Pancreas (tissue), 10 donors: ENCODE results near the gene MEF2C. TPM values are rescaled to one million over a fixed set of nuclear protein-coding genes. Genes with fewer than 3 reads are reported as not detected.

Experiments used
- ATAC-seq, 4 donors: fragments of 200-7000 bp; cut with Tn5 transposase; one replicate each; pipeline versions ENCODE4 v1.8.0 to v1.9.1; 2020; ENCODE audit warnings: mild to moderate bottlenecking in 4 of 4, moderate library complexity in 4 of 4
- DNase-seq, 6 donors: peaks; one replicate each; pipeline ENCODE4 v3.0.0-alpha.2; 2020
- FAIRE-seq: peaks from 2 replicates; lab custom pipeline; 2012; peaks lifted over from hg19 to GRCh38; lab: Jason Lieb, UNC
- H3K27ac ChIP-seq, 4 donors: fragments of 200-600 bp; sonication (generic); 1 replicate in 3 of 4; 2 replicates in 1 of 4; pipeline versions ENCODE4 v1.5.0 to v1.8.0; 2020
- H3K27me3 ChIP-seq, 4 donors: fragments of 200-600 bp; one replicate each; pipeline ENCODE4 v1.8.0; 2021
- H3K36me3 ChIP-seq, 3 donors: fragments of 200-600 bp; sonication (generic) in 1 of 3; one replicate each; pipeline versions ENCODE4 v1.5.0 to v1.8.0; 2020 to 2021
- H3K4me1 ChIP-seq, 3 donors: fragments of 200-600 bp; one replicate each; pipeline ENCODE4 v1.8.0; 2021
- H3K4me3 ChIP-seq, 4 donors: fragments of 200-600 bp; sonication (generic) in 2 of 4; one replicate each; pipeline versions ENCODE4 v1.5.0 to v1.8.0; 2020 to 2021
- H3K9me3 ChIP-seq, 4 donors: fragments of 200-600 bp; one replicate each; pipeline ENCODE4 v1.8.0; 2021
- WGBS, 2 donors: extraction: QIAGEN DNeasy Blood & Tissue Kit; methylation state at CpG; one replicate each; pipeline ENCODE4 v1.1.7; 2013; 5-methylcytosine and 5-hydroxymethylcytosine counted together
- intact Hi-C, 3 donors: fragments of 100-400 bp; cut with DNase I; formaldehyde crosslinking; loops; one replicate each; pipeline versions ENCODE4 v1.11.1 to v1.14.2; 2022
- polyA plus RNA-seq, 2 donors: library from polyadenylated mRNA; stranded (reverse); fragments of 200-250 nt; gene quantifications; one replicate each; pipeline ENCODE4 v1.2.3, GENCODE V29; 2013
- total RNA-seq, 6 donors: library from RNA; stranded (reverse); fragmentation: NEBNext Ultra II Directional in 4 of 6; extraction: Animal tissue kit (Norgen Biotek cat#: 25700) in 4 of 6; gene quantifications; one replicate each; pipeline versions ENCODE4 v1.2.1 to v1.2.4, GENCODE V29; 2021 to 2023
- TF ChIP-seq, protein P1 (sequence below), 4 donors: fragments of 200-600 bp; sonication (generic) in 3 of 4; IDR thresholded peaks; one replicate each; pipeline versions ENCODE4 v1.5.0 to v1.8.0; 2021; ENCODE audit warnings: antibody characterized with exemption in 4 of 4
- donor health status: healthy with polysubstance abuse.
- donor health status: DM: no; HTN: no; CAD: no; lungs with moderate emphysema.
- donor health status: DM: no; HTN: no; CAD: no.
- donor health status: control.
- donor health status: control.
- donor health status: Bipolar disorder and iron deficiency.
- donor health status: DM: yes; HTN: yes; CAD: no.
- donor health status: DM: no; HTN: no; CAD: no.
- donor health status: DM: no; HTN: no; CAD: no.
- donor health status: DM: yes; HTN: yes; CAD: no.

The MEF2C gene
- total and polyA plus RNA-seq, 8 donors, result 1.5 to 19.9 (median 4.8) TPM

DNA sequence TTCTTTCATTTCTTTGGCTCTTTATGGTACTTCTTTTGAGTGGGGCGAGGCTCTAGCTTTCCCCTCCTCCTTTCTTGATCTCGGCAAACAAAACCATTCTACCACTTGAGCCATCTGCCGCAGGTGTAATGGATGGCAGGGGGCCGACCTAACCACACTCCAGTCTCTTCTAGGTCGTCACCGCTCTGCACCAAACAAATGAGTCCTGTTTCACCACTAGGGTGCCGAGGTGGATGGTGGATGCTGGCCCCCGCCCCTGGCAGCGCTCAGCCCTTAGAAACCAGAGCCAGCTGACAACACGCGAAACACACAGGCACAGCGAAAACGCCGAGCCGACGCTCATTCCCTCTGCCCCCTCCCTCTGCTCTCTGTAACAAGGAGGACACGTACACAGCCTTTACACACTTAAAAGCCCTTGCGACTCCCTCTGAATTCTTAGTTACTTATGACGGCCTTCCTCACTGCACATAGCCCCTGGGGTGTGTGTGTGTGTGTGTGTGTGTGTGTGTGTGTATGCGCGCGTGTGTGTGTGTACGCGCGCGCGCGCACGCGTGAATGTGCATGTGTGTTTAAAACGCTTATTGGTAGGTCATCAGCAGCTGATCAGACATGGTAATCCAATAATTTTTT, 199.4 kb downstream of the MEF2C start:
- Histone ChIP-seq H3K27ac (no peak overlapping the region), H3K4me3 (no peak overlapping the region), H3K9me3 (no peaks in the 10 kb centered on the region), H3K4me1 (no peaks in the 10 kb centered on the region), H3K36me3 (no peaks in the 10 kb centered on the region), H3K27me3 (peaks cover 13 to 80% (median 30%) of the 10 kb centered on the region in 4 donors)
- DNase-seq (no peak), ATAC-seq (no peak), FAIRE-seq (no peak)
- 3 to 4% methylated on average over 31 of the region's 31 CpGs for WGBS, 2 donors
- intact Hi-C loops, result loop anchor here in 1 of 3 donors (10.0 kb wide), 1 partner anchor 909 kb away; no protein-coding TSS in a partner anchor
- TF ChIP-seq, protein P1, sequence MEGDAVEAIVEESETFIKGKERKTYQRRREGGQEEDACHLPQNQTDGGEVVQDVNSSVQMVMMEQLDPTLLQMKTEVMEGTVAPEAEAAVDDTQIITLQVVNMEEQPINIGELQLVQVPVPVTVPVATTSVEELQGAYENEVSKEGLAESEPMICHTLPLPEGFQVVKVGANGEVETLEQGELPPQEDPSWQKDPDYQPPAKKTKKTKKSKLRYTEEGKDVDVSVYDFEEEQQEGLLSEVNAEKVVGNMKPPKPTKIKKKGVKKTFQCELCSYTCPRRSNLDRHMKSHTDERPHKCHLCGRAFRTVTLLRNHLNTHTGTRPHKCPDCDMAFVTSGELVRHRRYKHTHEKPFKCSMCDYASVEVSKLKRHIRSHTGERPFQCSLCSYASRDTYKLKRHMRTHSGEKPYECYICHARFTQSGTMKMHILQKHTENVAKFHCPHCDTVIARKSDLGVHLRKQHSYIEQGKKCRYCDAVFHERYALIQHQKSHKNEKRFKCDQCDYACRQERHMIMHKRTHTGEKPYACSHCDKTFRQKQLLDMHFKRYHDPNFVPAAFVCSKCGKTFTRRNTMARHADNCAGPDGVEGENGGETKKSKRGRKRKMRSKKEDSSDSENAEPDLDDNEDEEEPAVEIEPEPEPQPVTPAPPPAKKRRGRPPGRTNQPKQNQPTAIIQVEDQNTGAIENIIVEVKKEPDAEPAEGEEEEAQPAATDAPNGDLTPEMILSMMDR (IDR thresholded peaks at IDR 0.05), result no peak

DNA sequence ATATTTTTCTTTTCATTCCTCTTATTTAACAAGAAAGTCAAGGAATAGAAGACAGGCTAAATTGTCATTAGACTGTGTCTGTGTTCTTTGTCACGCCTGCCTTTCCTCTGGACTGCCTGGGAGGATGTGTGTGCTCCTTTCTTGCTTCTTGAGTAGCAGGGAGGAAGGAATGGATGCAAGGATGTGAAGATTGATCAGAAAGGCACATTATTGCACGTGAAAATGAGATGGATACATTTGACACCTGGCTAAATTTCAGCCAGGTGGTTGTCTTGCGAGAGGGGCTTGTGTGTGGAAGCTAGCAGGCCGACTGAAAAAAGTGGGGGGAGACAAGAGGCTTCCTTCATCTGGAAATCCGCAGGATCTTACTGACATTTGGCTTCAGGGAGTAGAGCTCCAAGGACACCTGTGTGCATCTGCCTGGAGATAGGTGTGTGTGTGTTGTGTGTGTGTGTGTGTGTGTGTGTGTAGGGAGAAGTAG, 200.1 kb downstream of the MEF2C start:
- no peaks in the 10 kb centered on the region for H3K4me1 ChIP-seq
- no peak overlapping the region for H3K27ac ChIP-seq
- H3K9me3 ChIP-seq, result no peaks in the 10 kb centered on the region
- intact Hi-C loops, result loop anchor here in 1 of 3 donors (10.0 kb wide), 1 partner anchor 908 kb away; no protein-coding TSS in a partner anchor
- H3K36me3 ChIP-seq, result no peaks in the 10 kb centered on the region
- DNase-seq, result no peak
- H3K27me3 ChIP-seq, result peaks cover 13 to 80% (median 28%) of the 10 kb centered on the region in 4 donors
- TF ChIP-seq, protein P1 (IDR thresholded peaks at IDR 0.05), result no peak
- no peak for FAIRE-seq
- H3K4me3 ChIP-seq, result no peak overlapping the region
- WGBS, 2 donors, result 13 to 15% methylated on average over 5 of the region's 5 CpGs
- ATAC-seq, result no peak

DNA sequence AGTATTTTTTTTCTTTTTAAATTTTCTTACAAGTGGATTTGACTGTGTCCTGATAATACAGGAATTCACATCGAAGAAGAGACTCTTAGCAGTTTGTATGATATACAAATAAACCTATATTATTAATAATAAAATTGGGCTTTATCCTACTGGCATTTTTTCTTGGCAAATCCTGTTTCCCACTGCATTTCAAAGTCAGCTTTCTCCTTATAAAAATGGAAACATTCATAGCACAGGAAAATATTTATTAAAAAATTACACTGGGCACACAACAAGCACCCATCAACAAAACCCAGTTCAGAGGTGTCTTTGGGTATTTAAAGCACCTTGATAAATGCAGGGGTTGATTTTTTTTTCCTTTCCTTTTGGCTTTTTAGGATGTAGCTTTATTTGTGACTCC, 200.9 kb downstream of the MEF2C start:
- no peak for DNase-seq
- H3K4me3 ChIP-seq, result no peak overlapping the region
- H3K9me3 ChIP-seq, result no peaks in the 10 kb centered on the region
- intact Hi-C loops, result loop anchor here in 1 of 3 donors (10.0 kb wide), 1 partner anchor 907 kb away; no protein-coding TSS in a partner anchor
- WGBS, 2 donors, result 4 to 14% methylated on average over 1 of the region's 1 CpG
- TF ChIP-seq, protein P1 (IDR thresholded peaks at IDR 0.05), result no peak
- H3K36me3 ChIP-seq, result no peaks in the 10 kb centered on the region
- H3K27me3 ChIP-seq, result peaks cover 9 to 80% (median 31%) of the 10 kb centered on the region in 4 donors
- FAIRE-seq, result no peak
- ATAC-seq, result no peak
- H3K27ac ChIP-seq, result no peak overlapping the region
- H3K4me1 ChIP-seq, result no peaks in the 10 kb centered on the region

DNA sequence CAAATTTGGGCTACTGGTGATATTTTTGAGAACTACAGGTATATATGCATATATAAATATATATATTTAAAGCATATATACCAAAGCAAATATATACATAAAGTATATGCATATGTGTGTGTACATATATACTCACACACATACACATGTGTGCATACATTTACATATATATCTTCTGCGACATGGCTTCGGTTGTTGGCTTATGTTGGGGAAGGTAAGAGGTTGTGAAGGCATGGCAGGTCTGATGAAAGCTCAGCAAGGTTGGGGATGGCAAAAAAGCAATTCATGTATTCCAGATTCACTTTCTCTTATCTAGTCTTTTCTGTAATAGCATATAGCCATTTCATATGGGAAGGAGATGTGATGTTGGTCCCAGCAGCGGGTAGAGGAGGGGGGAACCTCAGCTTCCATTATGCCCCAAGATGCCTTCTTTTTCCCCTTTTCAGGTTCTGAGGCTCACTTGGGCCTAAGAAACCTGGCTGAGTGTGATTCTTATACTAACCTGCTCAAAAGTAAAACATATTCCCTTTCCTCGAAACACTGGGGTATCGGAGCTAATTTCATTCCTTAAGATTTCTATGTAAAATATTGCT, 201.7 kb downstream of the MEF2C start:
- intact Hi-C loops, result loop anchor here in 1 of 3 donors (10.0 kb wide), 1 partner anchor 907 kb away; no protein-coding TSS in a partner anchor

More for the DNA sequence above, 201.7 kb downstream of the MEF2C start:
- Histone ChIP-seq H3K36me3 (no peaks in the 10 kb centered on the region), H3K27ac (no peak overlapping the region), H3K4me1 (no peaks in the 10 kb centered on the region), H3K27me3 (peaks cover 8 to 80% (median 36%) of the 10 kb centered on the region in 4 donors), H3K4me3 (no peak overlapping the region), H3K9me3 (no peaks in the 10 kb centered on the region)
- DNase-seq (no peak), FAIRE-seq (no peak), ATAC-seq (no peak)
- WGBS, 2 donors, result 39% methylated on average over 5 of the region's 5 CpGs
- TF ChIP-seq, protein P1 (IDR thresholded peaks at IDR 0.05), result no peak
